HG03064 (cell line): ENCODE data around the gene ARHGAP22.

Experiments used
- ATAC-seq: cut with Tn5 transposase; IDR thresholded peaks from one replicate; pipeline ENCODE4 v1.9.1; 2021; ENCODE audit warnings: low read depth; ENCODE audit not compliant: unreplicated experiment

Gene ARHGAP22

GRCh38 chr10:48535416-48536155, 69.3 kb downstream of the ARHGAP22 start:
- no peak for ATAC-seq

- no peak for ATAC-seq
Observed at GRCh38 chr10:48533951-48534720, 70.7 kb downstream of the ARHGAP22 start.

GRCh38 chr10:48533540-48533939, 71.3 kb downstream of the ARHGAP22 start:
- ATAC-seq: no peak

GRCh38 chr10:48531486-48531885, 73.4 kb downstream of the ARHGAP22 start:
- ATAC-seq: no peak

GRCh38 chr10:48529331-48529730, 75.5 kb downstream of the ARHGAP22 start:
- no peak for ATAC-seq

- no peak for ATAC-seq
Observed at GRCh38 chr10:48527756-48528155, 77.1 kb downstream of the ARHGAP22 start.

- no peak for ATAC-seq
Observed at GRCh38 chr10:48526846-48527505, 77.9 kb downstream of the ARHGAP22 start.

GRCh38 chr10:48526011-48526821, 78.7 kb downstream of the ARHGAP22 start:
- no peak for ATAC-seq

GRCh38 chr10:48525113-48525512, 79.8 kb downstream of the ARHGAP22 start:
- ATAC-seq: no peak

- no peak for ATAC-seq
Observed at GRCh38 chr10:48523820-48524758, 80.8 kb downstream of the ARHGAP22 start.

GRCh38 chr10:48523212-48523819, 81.6 kb downstream of the ARHGAP22 start:
- no peak for ATAC-seq

GRCh38 chr10:48522011-48522765, 82.7 kb downstream of the ARHGAP22 start:
- no peak for ATAC-seq

GRCh38 chr10:48520594-48520993, 84.3 kb downstream of the ARHGAP22 start:
- ATAC-seq: no peak

- ATAC-seq: no peak
Observed at GRCh38 chr10:48520184-48520506, 84.7 kb downstream of the ARHGAP22 start.

- no peak for ATAC-seq
Observed at GRCh38 chr10:48519481-48520183, 85.2 kb downstream of the ARHGAP22 start.

- no peak for ATAC-seq
Observed at GRCh38 chr10:48518986-48519385, 85.9 kb downstream of the ARHGAP22 start.

- no peak for ATAC-seq
Observed at GRCh38 chr10:48517911-48518811, 86.7 kb downstream of the ARHGAP22 start.
